Gastroesophageal sphincter (tissue), 3 donors: ENCODE data around the gene STRIP2.

Experiments
- CTCF ChIP-seq, 4 experiments: fragments of 200-600 bp in 2 of 4; fragments of 450-650 bp in 2 of 4; sonication (generic) in 1 of 4; IDR thresholded peaks; one replicate each; pipeline ENCODE4 v1.5.1; 2017 to 2019; ENCODE audit warnings: antibody characterized with exemption in 4 of 4, mild to moderate bottlenecking in 2 of 4, moderate library complexity in 2 of 4
- POLR2A ChIP-seq, 2 donors: fragments of 450-650 bp; IDR thresholded peaks; one replicate each; pipeline ENCODE4 v1.6.1; 2017; ENCODE audit warnings: antibody characterized with exemption in 2 of 2, mild to moderate bottlenecking in 2 of 2, moderate library complexity in 1 of 2

DNA sequence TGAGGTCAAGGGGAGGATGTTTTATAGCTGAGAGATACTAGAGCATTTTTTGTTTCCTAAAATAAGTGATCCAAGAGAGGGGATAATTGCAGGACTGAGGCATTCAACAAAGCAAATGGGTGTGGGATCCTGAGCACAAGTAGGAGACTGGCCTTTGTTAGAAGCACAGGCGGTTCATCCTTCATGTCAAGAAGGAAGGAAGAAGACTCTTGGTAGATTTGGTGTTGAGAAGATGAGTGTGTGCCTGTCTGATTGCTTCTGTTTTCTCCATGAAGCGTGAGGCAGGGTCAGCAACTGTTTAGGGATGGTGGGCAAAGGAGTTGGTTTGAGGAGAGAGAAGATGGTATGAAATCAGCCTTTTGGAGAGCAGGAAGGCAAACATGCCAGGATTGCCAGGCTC lies 27.6 kb downstream of the STRIP2 start:
- TF ChIP-seq CTCF (IDR thresholded peaks at IDR 0.05) (no peak), POLR2A (IDR thresholded peaks at IDR 0.05) (no peak)
